ENCODE results near the gene PIK3CA.

- no peak for TF ChIP-seq CTCF (IDR thresholded peaks at IDR 0.05)
- no peak for TF ChIP-seq POLR2AphosphoS5 (IDR thresholded peaks at IDR 0.05)
- no peak for TF ChIP-seq EP300 (IDR thresholded peaks at IDR 0.05; ENCODE audit: low read depth)
Observed at GRCh38 chr3:179141890-179142289, 6.3 kb upstream of the PIK3CA start.
